HepG2 (cell line): ENCODE data around the gene INO80E. TPM values are rescaled to one million over a fixed set of nuclear protein-coding genes. Genes with fewer than 3 reads are reported as not detected.
A peak's percentile ranks its signal among the peaks of the same experiment; 100 is the strongest.

Source experiments
- ATF7-NPFF ChIP-seq: sonication (generic); formaldehyde crosslinking; IDR thresholded peaks from 2 replicates; pipeline ENCODE4 v1.8.1; 2023; ENCODE audit warnings: mild to moderate bottlenecking, low read depth, missing genetic modification reagents, moderate library complexity
- GTF2F1 ChIP-seq: fragments of 150-350 bp; IDR thresholded peaks from 2 replicates; pipeline ENCODE4 v1.6.1; 2014; ENCODE audit warnings: low read length
- GZF1 ChIP-seq: sonication (generic); formaldehyde crosslinking; IDR thresholded peaks from 2 replicates; pipeline ENCODE4 v1.5.1; 2020; ENCODE audit warnings: mild to moderate bottlenecking, missing genetic modification reagents
- KLF12 ChIP-seq: sonication (generic); formaldehyde crosslinking; IDR thresholded peaks from 2 replicates; pipeline ENCODE4 v1.4.0; 2020; ENCODE audit warnings: missing genetic modification reagents, borderline replicate concordance
- MEF2D ChIP-seq: sonication (generic); formaldehyde crosslinking; IDR thresholded peaks from 2 replicates; pipeline ENCODE4 v1.5.1; 2020; ENCODE audit warnings: mild to moderate bottlenecking, missing genetic modification reagents
- NCOA2 ChIP-seq: sonication (generic); formaldehyde crosslinking; IDR thresholded peaks from 2 replicates; pipeline ENCODE4 v1.8.0; 2022; ENCODE audit warnings: inconsistent platforms
- NKX3-1 ChIP-seq: sonication (generic); formaldehyde crosslinking; IDR thresholded peaks from 2 replicates; pipeline ENCODE4 v1.5.0; 2020; ENCODE audit warnings: missing genetic modification reagents
- RBFOX2 ChIP-seq: fragments of 200-400 bp; formaldehyde crosslinking; IDR thresholded peaks from 2 replicates; pipeline ENCODE4 v1.6.1; 2017; ENCODE audit warnings: low read depth, mild to moderate bottlenecking, low read length
- SKI ChIP-seq: fragments of 450-650 bp; IDR thresholded peaks from one replicate; pipeline ENCODE4 v1.6.1; 2018; ENCODE audit warnings: mild to moderate bottlenecking; ENCODE audit not compliant: partially characterized antibody
- SOX13 ChIP-seq, 3 experiments: fragments of 450-650 bp in 1 of 3; sonication (generic) in 1 of 3; formaldehyde crosslinking in 1 of 3; IDR thresholded peaks in 2 of 3; conservative IDR thresholded peaks in 1 of 3; 2 replicates each; pipeline versions ENCODE4 v1.5.0 to v1.6.1; 2016 to 2020; ENCODE audit warnings: antibody characterized with exemption in 1 of 3, mild to moderate bottlenecking in 1 of 3, missing compliant biosample characterization in 1 of 3, missing genetic modification reagents in 1 of 3, moderate library complexity in 1 of 3
- SP2 ChIP-seq: sonication (generic); formaldehyde crosslinking; IDR thresholded peaks from 2 replicates; pipeline ENCODE4 v1.5.1; 2020; ENCODE audit warnings: mild to moderate bottlenecking, missing genetic modification reagents
- SRY ChIP-seq: sonication (generic); formaldehyde crosslinking; IDR thresholded peaks from 2 replicates; pipeline ENCODE4 v1.8.0; 2022; ENCODE audit warnings: mild to moderate bottlenecking, missing genetic modification reagents
- TCF12 ChIP-seq, 2 experiments: fragments of 450-650 bp in 1 of 2; sonication (generic) in 1 of 2; formaldehyde crosslinking in 1 of 2; IDR thresholded peaks; 2 replicates each; pipeline versions ENCODE4 v1.6.1 to v1.8.0; 2017 to 2022; ENCODE audit warnings: antibody characterized with exemption in 1 of 2, mild to moderate bottlenecking in 1 of 2, missing genetic modification reagents in 1 of 2, moderate library complexity in 1 of 2
- ZBTB42 ChIP-seq: sonication (generic); formaldehyde crosslinking; IDR thresholded peaks from 2 replicates; pipeline ENCODE4 v1.5.0; 2020; ENCODE audit warnings: mild to moderate bottlenecking, missing genetic modification reagents
- ZFAT ChIP-seq: sonication (generic); formaldehyde crosslinking; conservative IDR thresholded peaks from 2 replicates; pipeline ENCODE4 v1.8.1; 2023; ENCODE audit warnings: missing genetic modification reagents, inconsistent platforms
- ZNF24 ChIP-seq: fragments of 450-650 bp; IDR thresholded peaks from 2 replicates; pipeline ENCODE4 v1.6.1; 2017; ENCODE audit warnings: antibody characterized with exemption, mild to moderate bottlenecking
- ZNF441 ChIP-seq: sonication (generic); formaldehyde crosslinking; IDR thresholded peaks from 2 replicates; pipeline ENCODE4 v1.7.0; 2021; ENCODE audit warnings: missing genetic modification reagents, borderline replicate concordance
- ZNF850 ChIP-seq: sonication (generic); formaldehyde crosslinking; conservative IDR thresholded peaks from 2 replicates; pipeline ENCODE4 v1.9.0; 2021; ENCODE audit warnings: mild to moderate bottlenecking, missing genetic modification reagents
- polyA plus RNA-seq, 8 experiments: library from polyadenylated mRNA; depleted of rRNA in 3 of 8; stranded (reverse) in 7 of 8; unstranded in 1 of 8; fragments of >200 nt; fragmentation: Illumina TruSeq in 4 of 8; extraction: Trizol in 4 of 8; gene quantifications; 2 replicates each; pipeline versions ENCODE4 v1.2.1 to v1.2.3, GENCODE V29; 2011 to 2016; ENCODE audit warnings: low read depth in 4 of 8, missing spikeins in 1 of 8, mixed read lengths in 1 of 8; ENCODE audit not compliant: insufficient read depth in 1 of 8
- total RNA-seq, 5 experiments: library from RNA; depleted of rRNA; stranded (reverse); fragments of >200 nt; fragmentation: Illumina TruSeq; extraction: Trizol; gene quantifications; 2 replicates each; pipeline ENCODE4 v1.2.3, GENCODE V29; 2016; ENCODE audit warnings: low read depth in 1 of 5
- TF ChIP-seq, protein P1 (sequence below): sonication (generic); formaldehyde crosslinking; IDR thresholded peaks from 2 replicates; pipeline ENCODE4 v1.4.0; 2020; ENCODE audit warnings: missing genetic modification reagents
- TF ChIP-seq, protein P2 (sequence below), 2 experiments: fragments of 450-650 bp in 1 of 2; sonication (generic) in 1 of 2; formaldehyde crosslinking in 1 of 2; IDR thresholded peaks; 2 replicates each; pipeline versions ENCODE4 v1.6.1 to v1.8.0; 2016 to 2022; ENCODE audit warnings: antibody characterized with exemption in 1 of 2, mild to moderate bottlenecking in 1 of 2, missing genetic modification reagents in 1 of 2

INO80E gene
- total and polyA plus RNA-seq, 2 of the 13 experiments (the other 11 are each of a cell fraction or from before 2014, with no cell fraction given): 25.8 to 45.6 TPM

GRCh38 chr16:29973384-29974246 lies 22.4 kb upstream of the INO80E start, which contains the start of gene TAOK2 (continued):
- TF ChIP-seq ATF7-NPFF (CRISPR knock-in tag): peak; percentile 93
- TF ChIP-seq, protein P1, sequence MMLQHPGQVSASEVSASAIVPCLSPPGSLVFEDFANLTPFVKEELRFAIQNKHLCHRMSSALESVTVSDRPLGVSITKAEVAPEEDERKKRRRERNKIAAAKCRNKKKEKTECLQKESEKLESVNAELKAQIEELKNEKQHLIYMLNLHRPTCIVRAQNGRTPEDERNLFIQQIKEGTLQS (CRISPR knock-in tag): peak; percentile 12; the same call in 1 of the 2 replicates
- TF ChIP-seq NCOA2 (CRISPR knock-in tag): no peak
- peak; percentile 96 for TF ChIP-seq KLF12 (CRISPR knock-in tag)
- TF ChIP-seq ZNF441 (CRISPR knock-in tag): peak; percentile 90
- no peak for TF ChIP-seq ZNF24
- TF ChIP-seq GTF2F1: no peak
- no peak for TF ChIP-seq ZNF850 (CRISPR knock-in tag)
- TF ChIP-seq MEF2D: peak; percentile 79
- no peak for TF ChIP-seq TCF12 (IDR thresholded peaks at IDR 0.05)
- TF ChIP-seq TCF12 (CRISPR knock-in tag; IDR thresholded peaks at IDR 0.05): peak; percentile 70; the same call in 1 of the 2 replicates
- peak; percentile 31 for TF ChIP-seq NKX3-1 (CRISPR knock-in tag)
- TF ChIP-seq SKI: peak; percentile 61
- no peak for TF ChIP-seq SOX13 (IDR thresholded peaks at IDR 0.05)
- peak in 1 of 2 experiments; percentile 41; a peak in 1 of 4 replicates for TF ChIP-seq SOX13 (CRISPR knock-in tag; conservative IDR thresholded peaks at IDR 0.05 in 1 of 2, IDR thresholded peaks at IDR 0.05 in 1 of 2)
- TF ChIP-seq, protein P2, sequence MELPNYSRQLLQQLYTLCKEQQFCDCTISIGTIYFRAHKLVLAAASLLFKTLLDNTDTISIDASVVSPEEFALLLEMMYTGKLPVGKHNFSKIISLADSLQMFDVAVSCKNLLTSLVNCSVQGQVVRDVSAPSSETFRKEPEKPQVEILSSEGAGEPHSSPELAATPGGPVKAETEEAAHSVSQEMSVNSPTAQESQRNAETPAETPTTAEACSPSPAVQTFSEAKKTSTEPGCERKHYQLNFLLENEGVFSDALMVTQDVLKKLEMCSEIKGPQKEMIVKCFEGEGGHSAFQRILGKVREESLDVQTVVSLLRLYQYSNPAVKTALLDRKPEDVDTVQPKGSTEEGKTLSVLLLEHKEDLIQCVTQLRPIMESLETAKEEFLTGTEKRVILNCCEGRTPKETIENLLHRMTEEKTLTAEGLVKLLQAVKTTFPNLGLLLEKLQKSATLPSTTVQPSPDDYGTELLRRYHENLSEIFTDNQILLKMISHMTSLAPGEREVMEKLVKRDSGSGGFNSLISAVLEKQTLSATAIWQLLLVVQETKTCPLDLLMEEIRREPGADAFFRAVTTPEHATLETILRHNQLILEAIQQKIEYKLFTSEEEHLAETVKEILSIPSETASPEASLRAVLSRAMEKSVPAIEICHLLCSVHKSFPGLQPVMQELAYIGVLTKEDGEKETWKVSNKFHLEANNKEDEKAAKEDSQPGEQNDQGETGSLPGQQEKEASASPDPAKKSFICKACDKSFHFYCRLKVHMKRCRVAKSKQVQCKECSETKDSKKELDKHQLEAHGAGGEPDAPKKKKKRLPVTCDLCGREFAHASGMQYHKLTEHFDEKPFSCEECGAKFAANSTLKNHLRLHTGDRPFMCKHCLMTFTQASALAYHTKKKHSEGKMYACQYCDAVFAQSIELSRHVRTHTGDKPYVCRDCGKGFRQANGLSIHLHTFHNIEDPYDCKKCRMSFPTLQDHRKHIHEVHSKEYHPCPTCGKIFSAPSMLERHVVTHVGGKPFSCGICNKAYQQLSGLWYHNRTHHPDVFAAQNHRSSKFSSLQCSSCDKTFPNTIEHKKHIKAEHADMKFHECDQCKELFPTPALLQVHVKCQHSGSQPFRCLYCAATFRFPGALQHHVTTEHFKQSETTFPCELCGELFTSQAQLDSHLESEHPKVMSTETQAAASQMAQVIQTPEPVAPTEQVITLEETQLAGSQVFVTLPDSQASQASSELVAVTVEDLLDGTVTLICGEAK (IDR thresholded peaks at IDR 0.05): no peak
- TF ChIP-seq, protein P2 (CRISPR knock-in tag; IDR thresholded peaks at IDR 0.05): peak; percentile 19; the same call in 1 of the 2 replicates
- peak; percentile 53; the same call in 1 of the 2 replicates for TF ChIP-seq SRY
- peak; percentile 34 for TF ChIP-seq SP2
- TF ChIP-seq ZFAT (CRISPR knock-in tag): no peak
- no peak for TF ChIP-seq ZBTB42
- peak; percentile 90 for TF ChIP-seq RBFOX2
- TF ChIP-seq GZF1 (CRISPR knock-in tag): peak; percentile 75
